GM12874 (cell line): ENCODE data around the gene IGHMBP2.

Experiments used
- CTCF ChIP-seq: IDR thresholded peaks from 2 replicates; pipeline ENCODE4 v1.5.1; 2011; ENCODE audit warnings: low read depth, mild to moderate bottlenecking, control low read depth, low read length, moderate library complexity; ENCODE audit not compliant: insufficient read depth

The IGHMBP2 gene

GRCh38 chr11:68863553-68864265, 40.0 kb upstream of the IGHMBP2 start:
- TF ChIP-seq CTCF, result no peak

- no peak for TF ChIP-seq CTCF
Measured at GRCh38 chr11:68865241-68865640, 38.5 kb upstream of the IGHMBP2 start.

- TF ChIP-seq CTCF, result no peak
Measured at GRCh38 chr11:68867066-68867465, 36.6 kb upstream of the IGHMBP2 start.

GRCh38 chr11:68868221-68868835, 35.4 kb upstream of the IGHMBP2 start:
- TF ChIP-seq CTCF, result no peak

- no peak for TF ChIP-seq CTCF
Measured at GRCh38 chr11:68870470-68870869, 33.2 kb upstream of the IGHMBP2 start.

GRCh38 chr11:68872216-68873003, 31.3 kb upstream of the IGHMBP2 start:
- no peak for TF ChIP-seq CTCF

- TF ChIP-seq CTCF, result no peak
Measured at GRCh38 chr11:68878022-68878421, 25.7 kb upstream of the IGHMBP2 start.
